ENCODE results near the gene HEATR5B. TPM values are rescaled to one million over a fixed set of nuclear protein-coding genes. Genes with fewer than 3 reads are reported as not detected.

HEATR5B gene
- total and polyA plus RNA-seq, 2 of the 8 experiments (the other 6 are each of a cell fraction or from before 2014, with no cell fraction given) = 7.0 to 12.6 TPM

GRCh38 chr2:37070931-37071330 is 13.2 kb downstream of the HEATR5B start (continued):
- TF ChIP-seq ATF3 (IDR thresholded peaks at IDR 0.05; ENCODE audit: insufficient read depth, low read depth, low read length) = no peak

Data from H1 (cell line).